RCC 7860 (cell line): Measurements from ENCODE around the gene TNC.
A peak's percentile ranks its signal among the peaks of the same experiment; 100 is the strongest.

Experiments
- DNase-seq: peaks from one replicate; pipeline ENCODE4 v3.0.0-alpha.2; 2015; ENCODE audit warnings: low spot score
- FAIRE-seq: peaks from 2 replicates; lab custom pipeline; 2012; peaks lifted over from hg19 to GRCh38; lab: Jason Lieb, UNC

Gene TNC

GRCh38 chr9:115117999-115118878, at the start of gene TNC:
Gene TNC (minus strand): TSS chr9:115118157. CDS start chr9:115091018, 27,139 bp downstream.
- FAIRE-seq = no peak
- DNase-seq = peak; percentile 54

GRCh38 chr9:115167175-115167574, 49.2 kb upstream of the TNC start:
- FAIRE-seq = peak; percentile 88
- peak; percentile 91 for DNase-seq

- DNase-seq (peak; percentile 22), FAIRE-seq (no peak)
Measured at GRCh38 chr9:115165233-115165632, 47.3 kb upstream of the TNC start.

- FAIRE-seq = peak; percentile 98
Measured at GRCh38 chr9:115164511-115164974, 46.6 kb upstream of the TNC start.

GRCh38 chr9:115162946-115163345, 45.0 kb upstream of the TNC start:
- no peak for DNase-seq
- no peak for FAIRE-seq

More at GRCh38 chr9:115164511-115164974, 46.6 kb upstream of the TNC start:
- DNase-seq = peak; percentile 98

DNA sequence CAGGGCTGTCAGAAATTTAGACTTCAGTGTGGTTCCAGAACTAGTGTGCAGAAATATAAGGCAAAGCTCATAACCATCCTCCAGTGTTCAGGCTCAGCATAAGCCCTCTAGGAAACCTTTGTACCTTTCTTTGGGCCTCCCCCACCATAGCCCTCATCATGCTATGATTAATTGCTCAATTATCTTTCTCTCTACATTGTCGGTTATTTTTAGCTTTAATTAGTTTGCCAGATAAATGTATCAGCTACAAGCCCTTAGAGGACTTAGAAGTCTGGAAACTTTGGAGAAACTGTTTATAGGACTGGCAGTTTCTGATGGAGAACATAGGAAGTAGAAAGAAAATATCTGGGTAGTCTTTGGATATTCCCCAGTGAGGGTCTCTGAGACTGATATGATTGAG, 43.5 kb upstream of the TNC start:
- FAIRE-seq = no peak
- DNase-seq = no peak

GRCh38 chr9:115158661-115159481, 40.9 kb upstream of the TNC start:
- FAIRE-seq (peak; percentile 59), DNase-seq (peak; percentile 60)

GRCh38 chr9:115157245-115157674, 39.3 kb upstream of the TNC start:
- DNase-seq = peak; percentile 96
- FAIRE-seq = peak; percentile 99

- DNase-seq (peak; percentile 19), FAIRE-seq (no peak)
Measured at GRCh38 chr9:115155037-115155436, 37.1 kb upstream of the TNC start.

GRCh38 chr9:115154617-115155016, 36.7 kb upstream of the TNC start:
- no peak for FAIRE-seq
- DNase-seq = no peak

- FAIRE-seq (no peak), DNase-seq (no peak)
Measured at GRCh38 chr9:115152281-115152820, 34.4 kb upstream of the TNC start.

GRCh38 chr9:115148721-115149120, 30.8 kb upstream of the TNC start:
- FAIRE-seq = no peak
- DNase-seq = no peak

GRCh38 chr9:115146581-115147021, 28.6 kb upstream of the TNC start:
- peak; percentile 95 for DNase-seq
- peak; percentile 93 for FAIRE-seq

- FAIRE-seq = no peak
Measured at GRCh38 chr9:115144706-115145105, 26.7 kb upstream of the TNC start.

DNA sequence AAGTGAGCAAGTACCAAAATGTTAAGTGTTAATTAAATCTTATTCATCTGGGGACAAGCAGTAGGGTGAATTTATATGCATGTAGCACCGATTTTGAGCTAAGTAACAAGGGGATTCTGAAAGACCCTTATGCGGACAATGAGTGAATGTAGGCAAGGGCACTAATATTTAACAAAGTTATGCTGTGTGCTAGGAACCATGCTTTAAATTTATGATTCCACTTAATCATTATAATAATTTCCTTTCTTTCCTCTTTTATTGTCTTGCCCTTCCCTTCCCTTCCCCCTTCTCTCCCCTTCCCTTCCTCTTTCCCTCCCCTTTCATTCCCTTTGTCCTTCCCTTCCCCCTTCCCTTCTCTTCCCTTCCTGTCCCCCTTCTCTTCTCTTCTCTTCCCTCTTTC, 25.7 kb upstream of the TNC start:
- FAIRE-seq (no peak), DNase-seq (no peak)

More at GRCh38 chr9:115144706-115145105, 26.7 kb upstream of the TNC start:
- DNase-seq = peak; percentile 63

GRCh38 chr9:115142517-115143270, 24.7 kb upstream of the TNC start:
- DNase-seq (no peak), FAIRE-seq (no peak)

GRCh38 chr9:115142090-115142489, 24.1 kb upstream of the TNC start:
- no peak for DNase-seq
- FAIRE-seq = no peak

DNA sequence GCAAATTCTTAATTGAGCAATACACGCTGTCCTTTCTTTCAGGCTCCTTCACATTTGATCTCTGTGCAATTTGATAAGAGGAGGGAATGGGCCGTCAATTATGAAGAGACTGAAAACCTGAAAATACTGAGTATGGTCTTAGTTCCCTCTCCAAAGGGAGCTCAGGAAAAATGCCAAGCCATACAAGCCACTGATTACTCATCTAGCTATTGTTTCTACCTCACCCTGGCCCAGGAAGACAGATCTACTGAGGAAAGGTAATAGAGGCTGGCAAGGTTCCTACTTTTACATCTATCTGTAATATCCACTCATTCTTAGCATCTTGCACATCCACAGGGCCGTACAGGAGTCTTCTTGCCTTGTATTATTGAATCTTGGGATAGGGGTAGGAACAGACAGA, 23.7 kb upstream of the TNC start:
- DNase-seq = no peak
- FAIRE-seq = no peak

DNA sequence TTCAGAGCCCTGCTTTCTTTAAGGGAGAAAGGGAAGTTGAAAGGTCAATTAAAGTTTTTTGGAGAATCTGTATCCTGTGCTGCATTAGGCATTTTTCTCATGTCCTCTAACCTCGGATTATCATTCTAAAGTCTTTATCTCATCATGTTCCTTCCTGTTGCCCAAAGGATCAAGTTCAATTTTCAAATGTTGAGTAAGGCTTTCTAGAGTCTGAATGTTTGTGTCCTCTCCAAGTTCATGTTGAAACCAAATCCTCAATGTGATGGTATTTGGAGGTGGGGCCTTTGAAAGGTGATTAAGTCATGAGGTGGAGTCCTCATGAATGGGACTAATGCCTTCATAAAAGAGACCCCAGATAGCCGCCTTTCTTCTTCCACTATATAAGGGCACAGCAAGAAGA, 20.2 kb upstream of the TNC start:
- DNase-seq = no peak
- FAIRE-seq = no peak

GRCh38 chr9:115137526-115137925, 19.6 kb upstream of the TNC start:
- no peak for DNase-seq
- FAIRE-seq = no peak
